ENCODE data around the gene C2orf76. TPM values are rescaled to one million over a fixed set of nuclear protein-coding genes. Genes with fewer than 3 reads are reported as not detected.

The C2orf76 gene
- total and polyA plus RNA-seq, 2 experiments from 2014 or later, result 5.8 to 21.6 TPM

GRCh38 chr2:119405151-119405550, 38.5 kb upstream of the C2orf76 start:
- no peak overlapping the region for H2AFZ ChIP-seq
- H3K36me3 ChIP-seq (ENCODE audit: insufficient read depth), result no peaks in the 10 kb centered on the region
- no peak for ATAC-seq
- no peak overlapping the region for H3K4me2 ChIP-seq
- H3K27me3 ChIP-seq (ENCODE audit: insufficient read depth), result no peaks in the 10 kb centered on the region
- no peaks in the 10 kb centered on the region for H4K20me1 ChIP-seq (replicated peaks; ENCODE audit: insufficient read depth)
- H3K79me2 ChIP-seq (replicated peaks; ENCODE audit: insufficient read depth), result no peaks in the 10 kb centered on the region
- no peak overlapping the region for H3K4me3 Mint-ChIP-seq
- H3K9me2 ChIP-seq (ENCODE audit: insufficient read depth), result no peaks in the 10 kb centered on the region
- no peak for TF ChIP-seq EZH2 (IDR thresholded peaks at IDR 0.05; ENCODE audit: low read depth, unreplicated experiment)
- no peak for TF ChIP-seq REST (IDR thresholded peaks at IDR 0.05; ENCODE audit: unreplicated experiment)
- no peak for TF ChIP-seq ETS1 (IDR thresholded peaks at IDR 0.05)
- no peak for TF ChIP-seq JUNB (IDR thresholded peaks at IDR 0.05; ENCODE audit: unreplicated experiment)
- no peak for TF ChIP-seq NANOG (IDR thresholded peaks at IDR 0.05; ENCODE audit: borderline replicate concordance)
- no peak for TF ChIP-seq ZNF331 (CRISPR knock-in tag; IDR thresholded peaks at IDR 0.05; ENCODE audit: low read depth)
- TF ChIP-seq CTCF (conservative IDR thresholded peaks at IDR 0.05; ENCODE audit: low read depth in 2 of 2), result no peak
- no peak for TF ChIP-seq ZNF462 (CRISPR knock-in tag; IDR thresholded peaks at IDR 0.05)
- TF ChIP-seq CREB1 (CRISPR knock-in tag; IDR thresholded peaks at IDR 0.05; ENCODE audit: low read depth), result no peak
- TF ChIP-seq EZH2phosphoT487 (IDR thresholded peaks at IDR 0.05; ENCODE audit: unreplicated experiment), result no peak
- TF ChIP-seq POLR2AphosphoS5 (IDR thresholded peaks at IDR 0.05; ENCODE audit: low read depth), result no peak
- no peak for TF ChIP-seq ZNF114 (CRISPR knock-in tag; IDR thresholded peaks at IDR 0.05)
- TF ChIP-seq STAT1 (IDR thresholded peaks at IDR 0.05; ENCODE audit: unreplicated experiment), result no peak
- no peak overlapping the region for H3K27ac ChIP-seq (ENCODE audit: low read depth)
- peaks cover 7% of the 10 kb centered on the region; the same call in 1 of the 3 replicates for H3K4me1 Mint-ChIP-seq
- H3K27ac Mint-ChIP-seq, result no peak overlapping the region
- H3K36me3 Mint-ChIP-seq (ENCODE audit: low read depth), result no peaks in the 10 kb centered on the region
- peaks cover 7% of the 10 kb centered on the region for H3K27me3 Mint-ChIP-seq (ENCODE audit: insufficient read depth, low read depth, poor library complexity)
- H3K9me3 Mint-ChIP-seq, result no peaks in the 10 kb centered on the region
- no peaks in the 10 kb centered on the region for H3F3A ChIP-seq (replicated peaks; ENCODE audit: low read depth)
- no peaks in the 10 kb centered on the region for H3K4me1 ChIP-seq (ENCODE audit: insufficient read depth)
- H3K4me3 ChIP-seq, result no peak overlapping the region
- no peak for DNase-seq (ENCODE audit: low spot score)

All from GM23338 (cell line).